Mammary epithelial cell (primary cell): ENCODE results near the gene CEP72.

Source experiments
- EZH2 ChIP-seq: IDR thresholded peaks from 2 replicates; pipeline ENCODE4 v1.6.1; 2012; ENCODE audit warnings: low read length, inconsistent platforms, borderline replicate concordance
- TF ChIP-seq, protein P1 (sequence below), 2 donors: IDR thresholded peaks in 1 of 2; conservative IDR thresholded peaks in 1 of 2; 2 replicates each; pipeline ENCODE4 v1.5.1; 2011 to 2012; ENCODE audit warnings: inconsistent platforms in 2 of 2, low read length in 2 of 2, mild to moderate bottlenecking in 2 of 2, control low read depth in 1 of 2, low read depth in 1 of 2; ENCODE audit not compliant: insufficient read depth in 1 of 2; ENCODE audit errors: extremely low read depth in 1 of 2

DNA sequence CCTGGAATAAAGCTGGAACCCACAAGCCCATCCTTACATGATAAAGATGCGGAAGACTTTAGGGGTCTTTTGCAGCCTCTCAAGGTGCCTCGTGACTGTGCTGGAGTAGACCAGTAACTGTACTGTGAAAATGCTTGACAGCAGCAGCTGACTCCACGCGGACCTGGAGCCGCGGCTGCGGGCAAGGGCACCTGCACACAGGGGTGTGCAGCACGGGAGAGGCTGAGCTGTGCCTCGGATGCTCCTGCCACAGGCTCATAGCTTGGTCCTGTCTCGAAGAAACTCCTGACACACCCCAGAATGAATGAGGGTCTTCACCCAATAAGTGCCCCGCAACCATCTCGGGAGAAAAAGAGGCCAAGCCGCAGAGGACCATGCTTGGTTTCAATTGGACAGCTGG is 40.3 kb upstream of the CEP72 start:
- TF ChIP-seq, protein P1, sequence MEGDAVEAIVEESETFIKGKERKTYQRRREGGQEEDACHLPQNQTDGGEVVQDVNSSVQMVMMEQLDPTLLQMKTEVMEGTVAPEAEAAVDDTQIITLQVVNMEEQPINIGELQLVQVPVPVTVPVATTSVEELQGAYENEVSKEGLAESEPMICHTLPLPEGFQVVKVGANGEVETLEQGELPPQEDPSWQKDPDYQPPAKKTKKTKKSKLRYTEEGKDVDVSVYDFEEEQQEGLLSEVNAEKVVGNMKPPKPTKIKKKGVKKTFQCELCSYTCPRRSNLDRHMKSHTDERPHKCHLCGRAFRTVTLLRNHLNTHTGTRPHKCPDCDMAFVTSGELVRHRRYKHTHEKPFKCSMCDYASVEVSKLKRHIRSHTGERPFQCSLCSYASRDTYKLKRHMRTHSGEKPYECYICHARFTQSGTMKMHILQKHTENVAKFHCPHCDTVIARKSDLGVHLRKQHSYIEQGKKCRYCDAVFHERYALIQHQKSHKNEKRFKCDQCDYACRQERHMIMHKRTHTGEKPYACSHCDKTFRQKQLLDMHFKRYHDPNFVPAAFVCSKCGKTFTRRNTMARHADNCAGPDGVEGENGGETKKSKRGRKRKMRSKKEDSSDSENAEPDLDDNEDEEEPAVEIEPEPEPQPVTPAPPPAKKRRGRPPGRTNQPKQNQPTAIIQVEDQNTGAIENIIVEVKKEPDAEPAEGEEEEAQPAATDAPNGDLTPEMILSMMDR (conservative IDR thresholded peaks at IDR 0.05 in 1 of 2, IDR thresholded peaks at IDR 0.05 in 1 of 2; ENCODE audit: extremely low read depth in 1 of 2, insufficient read depth in 1 of 2, low read depth in 1 of 2, low read length in 2 of 2) = no peak
- TF ChIP-seq EZH2 = no peak
